Measurements from ENCODE around the gene NDST1.

DNA sequence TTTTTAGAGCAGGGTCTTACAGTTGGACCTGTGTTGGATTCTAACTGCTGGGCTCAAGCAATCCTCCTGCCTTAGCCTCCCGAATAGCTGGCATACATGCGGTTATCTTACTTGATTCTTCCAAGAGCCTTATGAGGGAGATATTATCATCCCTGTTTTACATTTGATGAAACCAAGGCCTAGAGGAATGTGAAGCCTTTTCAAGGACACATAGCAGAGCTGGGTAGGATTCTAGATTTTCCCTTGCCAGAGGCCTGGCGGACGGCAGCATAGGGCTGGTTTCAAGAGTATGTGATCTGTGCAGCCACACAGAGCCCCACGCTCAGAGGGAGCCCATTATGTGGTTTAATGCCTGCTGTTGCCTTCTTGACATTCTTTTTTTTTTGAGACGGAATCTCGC lies 24.2 kb downstream of the NDST1 start:
- TF ChIP-seq, protein P1, sequence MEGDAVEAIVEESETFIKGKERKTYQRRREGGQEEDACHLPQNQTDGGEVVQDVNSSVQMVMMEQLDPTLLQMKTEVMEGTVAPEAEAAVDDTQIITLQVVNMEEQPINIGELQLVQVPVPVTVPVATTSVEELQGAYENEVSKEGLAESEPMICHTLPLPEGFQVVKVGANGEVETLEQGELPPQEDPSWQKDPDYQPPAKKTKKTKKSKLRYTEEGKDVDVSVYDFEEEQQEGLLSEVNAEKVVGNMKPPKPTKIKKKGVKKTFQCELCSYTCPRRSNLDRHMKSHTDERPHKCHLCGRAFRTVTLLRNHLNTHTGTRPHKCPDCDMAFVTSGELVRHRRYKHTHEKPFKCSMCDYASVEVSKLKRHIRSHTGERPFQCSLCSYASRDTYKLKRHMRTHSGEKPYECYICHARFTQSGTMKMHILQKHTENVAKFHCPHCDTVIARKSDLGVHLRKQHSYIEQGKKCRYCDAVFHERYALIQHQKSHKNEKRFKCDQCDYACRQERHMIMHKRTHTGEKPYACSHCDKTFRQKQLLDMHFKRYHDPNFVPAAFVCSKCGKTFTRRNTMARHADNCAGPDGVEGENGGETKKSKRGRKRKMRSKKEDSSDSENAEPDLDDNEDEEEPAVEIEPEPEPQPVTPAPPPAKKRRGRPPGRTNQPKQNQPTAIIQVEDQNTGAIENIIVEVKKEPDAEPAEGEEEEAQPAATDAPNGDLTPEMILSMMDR (IDR thresholded peaks at IDR 0.05; ENCODE audit: extremely low read depth in 1 of 2, insufficient read depth in 1 of 2, low read depth in 1 of 2, low read length in 2 of 2): no peak
- TF ChIP-seq EZH2 (IDR thresholded peaks at IDR 0.05; ENCODE audit: borderline replicate concordance, low read depth, low read length, severe bottlenecking) (no peak), POLR2AphosphoS5 (IDR thresholded peaks at IDR 0.05; ENCODE audit: insufficient read depth, low read depth, low read length) (no peak)
- TF ChIP-seq, protein P2, sequence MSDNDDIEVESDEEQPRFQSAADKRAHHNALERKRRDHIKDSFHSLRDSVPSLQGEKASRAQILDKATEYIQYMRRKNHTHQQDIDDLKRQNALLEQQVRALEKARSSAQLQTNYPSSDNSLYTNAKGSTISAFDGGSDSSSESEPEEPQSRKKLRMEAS (IDR thresholded peaks at IDR 0.05; ENCODE audit: insufficient read depth, insufficient read length): no peak

Data from endothelial cell of umbilical vein (primary cell).